Activated T-helper 1 cell treated with anti-CD3 and anti-CD28 coated beads, Interleukin-2, amount 50 U/mL, for 16 hours (primary cell): ENCODE data around the gene TOP2B.

Experiments used
- DNase-seq, 2 donors: peaks; one replicate each; pipeline ENCODE4 v3.0.0-alpha.2; 2020; ENCODE audit warnings: low read depth in 1 of 2, low spot score in 1 of 2

The TOP2B gene

GRCh38 chr3:25565807-25566206 is 98.9 kb downstream of the TOP2B start:
- no peak for DNase-seq

GRCh38 chr3:25564075-25564474 is 100.6 kb downstream of the TOP2B start:
- DNase-seq, result no peak

- no peak for DNase-seq
These were observed 101.1 kb downstream of the TOP2B start for GRCh38 chr3:25563601-25564000.

GRCh38 chr3:25558796-25559195 is 105.9 kb downstream of the TOP2B start:
- DNase-seq, result no peak

- no peak for DNase-seq
These were observed 106.6 kb downstream of the TOP2B start for GRCh38 chr3:25558121-25558520.

- no peak for DNase-seq
These were observed 107.0 kb downstream of the TOP2B start for GRCh38 chr3:25557694-25558093.

GRCh38 chr3:25556447-25556846 is 108.3 kb downstream of the TOP2B start:
- no peak for DNase-seq

- DNase-seq, result no peak
These were observed 108.8 kb downstream of the TOP2B start for GRCh38 chr3:25555695-25556437.

- DNase-seq, result no peak
These were observed 110.3 kb downstream of the TOP2B start for GRCh38 chr3:25554376-25554775.

GRCh38 chr3:25552251-25552650 is 112.5 kb downstream of the TOP2B start:
- DNase-seq, result no peak

GRCh38 chr3:25548836-25549235 is 115.9 kb downstream of the TOP2B start:
- DNase-seq, result no peak

- no peak for DNase-seq
These were observed 116.6 kb downstream of the TOP2B start for GRCh38 chr3:25547943-25548674.
